Measurements from ENCODE around the gene JARID2. TPM values are rescaled to one million over a fixed set of nuclear protein-coding genes. Genes with fewer than 3 reads are reported as not detected.

JARID2 gene
- total and polyA plus RNA-seq, 2 of the 4 experiments (the other 2 are of a cell fraction): 9.6 to 12.9 TPM

DNA sequence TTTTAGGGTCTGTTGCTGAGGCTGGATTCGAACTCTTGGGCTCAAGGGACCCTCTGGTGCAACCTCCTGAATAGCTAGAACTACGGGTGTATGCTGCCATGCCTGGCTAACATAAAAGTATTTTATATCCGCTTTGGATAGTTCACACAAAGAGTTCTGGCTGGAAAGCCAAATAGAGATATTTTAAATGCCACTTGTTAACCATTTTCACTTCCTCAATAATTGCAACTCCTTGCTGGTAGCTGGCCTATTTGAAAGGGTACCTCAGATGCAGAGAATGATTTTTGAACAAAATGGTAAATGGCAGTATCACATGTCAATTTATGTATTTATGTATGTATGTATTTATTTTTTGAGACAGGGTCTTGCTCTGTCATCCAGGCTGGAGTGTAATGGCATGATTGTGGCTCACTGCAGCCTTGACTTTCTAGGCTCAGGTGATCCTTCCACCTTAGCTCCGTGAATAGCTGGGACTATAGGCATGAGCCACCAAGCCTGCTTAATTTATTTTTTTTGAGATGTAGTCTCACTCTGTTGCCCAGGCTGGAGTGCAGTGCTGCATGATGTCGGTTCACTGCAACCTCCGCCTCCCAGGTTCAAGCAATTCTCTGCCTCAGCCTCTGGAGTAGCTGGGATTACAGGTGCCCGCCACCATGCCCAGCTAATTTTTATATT is 12.9 kb upstream of the JARID2 start:
- DNase-seq (no peak), ATAC-seq (ENCODE audit: low read depth) (no peak)
- no peak overlapping the region for H2AK5ac ChIP-seq (ENCODE audit: low read depth, low read length)
- in situ Hi-C loops (cut with MboI; ENCODE audit: low sequenced_read_pairs): no loop called here
- no peaks in the 10 kb centered on the region for H3K36me3 ChIP-seq (ENCODE audit: control insufficient read depth, insufficient read depth, low read length)
- TF ChIP-seq, protein P1, sequence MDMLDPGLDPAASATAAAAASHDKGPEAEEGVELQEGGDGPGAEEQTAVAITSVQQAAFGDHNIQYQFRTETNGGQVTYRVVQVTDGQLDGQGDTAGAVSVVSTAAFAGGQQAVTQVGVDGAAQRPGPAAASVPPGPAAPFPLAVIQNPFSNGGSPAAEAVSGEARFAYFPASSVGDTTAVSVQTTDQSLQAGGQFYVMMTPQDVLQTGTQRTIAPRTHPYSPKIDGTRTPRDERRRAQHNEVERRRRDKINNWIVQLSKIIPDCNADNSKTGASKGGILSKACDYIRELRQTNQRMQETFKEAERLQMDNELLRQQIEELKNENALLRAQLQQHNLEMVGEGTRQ (IDR thresholded peaks at IDR 0.05; ENCODE audit: low read depth, low read length): no peak
- TF ChIP-seq RAD21 (IDR thresholded peaks at IDR 0.05; ENCODE audit: low read length) (no peak), RFX5 (IDR thresholded peaks at IDR 0.05; ENCODE audit: low read depth, low read length) (no peak), NFE2L2 (IDR thresholded peaks at IDR 0.05; ENCODE audit: low read depth, low read length) (no peak), SMC3 (IDR thresholded peaks at IDR 0.05; ENCODE audit: low read depth, low read length) (no peak), MXI1 (IDR thresholded peaks at IDR 0.05; ENCODE audit: borderline replicate concordance, low read depth, low read length) (no peak), CHD1 (IDR thresholded peaks at IDR 0.05; ENCODE audit: low read depth, low read length) (no peak), POLR2A (IDR thresholded peaks at IDR 0.05; ENCODE audit: low read depth, low read length) (no peak), BHLHE40 (IDR thresholded peaks at IDR 0.05; ENCODE audit: low read depth, low read length) (no peak), FOS (IDR thresholded peaks at IDR 0.05; ENCODE audit: low read depth, low read length) (no peak), MAFK (IDR thresholded peaks at IDR 0.05; ENCODE audit: low read depth, low read length) (no peak), MAZ (IDR thresholded peaks at IDR 0.05; ENCODE audit: borderline replicate concordance, low read depth, low read length) (no peak), CEBPB (IDR thresholded peaks at IDR 0.05; ENCODE audit: low read depth, low read length) (no peak), RCOR1 (IDR thresholded peaks at IDR 0.05; ENCODE audit: insufficient replicate concordance, low read length) (no peak)
- TF ChIP-seq, protein P2, sequence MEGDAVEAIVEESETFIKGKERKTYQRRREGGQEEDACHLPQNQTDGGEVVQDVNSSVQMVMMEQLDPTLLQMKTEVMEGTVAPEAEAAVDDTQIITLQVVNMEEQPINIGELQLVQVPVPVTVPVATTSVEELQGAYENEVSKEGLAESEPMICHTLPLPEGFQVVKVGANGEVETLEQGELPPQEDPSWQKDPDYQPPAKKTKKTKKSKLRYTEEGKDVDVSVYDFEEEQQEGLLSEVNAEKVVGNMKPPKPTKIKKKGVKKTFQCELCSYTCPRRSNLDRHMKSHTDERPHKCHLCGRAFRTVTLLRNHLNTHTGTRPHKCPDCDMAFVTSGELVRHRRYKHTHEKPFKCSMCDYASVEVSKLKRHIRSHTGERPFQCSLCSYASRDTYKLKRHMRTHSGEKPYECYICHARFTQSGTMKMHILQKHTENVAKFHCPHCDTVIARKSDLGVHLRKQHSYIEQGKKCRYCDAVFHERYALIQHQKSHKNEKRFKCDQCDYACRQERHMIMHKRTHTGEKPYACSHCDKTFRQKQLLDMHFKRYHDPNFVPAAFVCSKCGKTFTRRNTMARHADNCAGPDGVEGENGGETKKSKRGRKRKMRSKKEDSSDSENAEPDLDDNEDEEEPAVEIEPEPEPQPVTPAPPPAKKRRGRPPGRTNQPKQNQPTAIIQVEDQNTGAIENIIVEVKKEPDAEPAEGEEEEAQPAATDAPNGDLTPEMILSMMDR (conservative IDR thresholded peaks at IDR 0.05; ENCODE audit: low read depth, low read length): no peak
- TF ChIP-seq, protein P3, sequence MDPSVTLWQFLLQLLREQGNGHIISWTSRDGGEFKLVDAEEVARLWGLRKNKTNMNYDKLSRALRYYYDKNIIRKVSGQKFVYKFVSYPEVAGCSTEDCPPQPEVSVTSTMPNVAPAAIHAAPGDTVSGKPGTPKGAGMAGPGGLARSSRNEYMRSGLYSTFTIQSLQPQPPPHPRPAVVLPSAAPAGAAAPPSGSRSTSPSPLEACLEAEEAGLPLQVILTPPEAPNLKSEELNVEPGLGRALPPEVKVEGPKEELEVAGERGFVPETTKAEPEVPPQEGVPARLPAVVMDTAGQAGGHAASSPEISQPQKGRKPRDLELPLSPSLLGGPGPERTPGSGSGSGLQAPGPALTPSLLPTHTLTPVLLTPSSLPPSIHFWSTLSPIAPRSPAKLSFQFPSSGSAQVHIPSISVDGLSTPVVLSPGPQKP (IDR thresholded peaks at IDR 0.05; ENCODE audit: borderline replicate concordance, low read depth, low read length): no peak
- peak overlapping the region; percentile 43 for H2AFZ ChIP-seq (replicated peaks; ENCODE audit: low read length, poor library complexity)
- no peak overlapping the region for H3K9ac ChIP-seq (ENCODE audit: low read depth, low read length)
- H3K4me2 ChIP-seq (ENCODE audit: low read depth, low read length): no peak overlapping the region
- no peak overlapping the region for H3K4ac ChIP-seq (ENCODE audit: low read depth, low read length)
- H2BK15ac ChIP-seq (ENCODE audit: low read depth, low read length): no peak overlapping the region
- H3K18ac ChIP-seq (ENCODE audit: low read depth, low read length): no peak overlapping the region
- no peak overlapping the region for H3K4me3 ChIP-seq (ENCODE audit: insufficient read depth, low read depth, low read length)
- no peak overlapping the region for H4K5ac ChIP-seq (ENCODE audit: low read depth, low read length)
- H3K14ac ChIP-seq (replicated peaks; ENCODE audit: low read depth, low read length): no peak overlapping the region
- H3K56ac ChIP-seq (ENCODE audit: extremely low read depth, insufficient read depth, low read length): no peak overlapping the region
- H2BK120ac ChIP-seq (ENCODE audit: low read depth, low read length): no peak overlapping the region
- H2BK5ac ChIP-seq (ENCODE audit: low read depth, low read length, poor library complexity, severe bottlenecking): no peak overlapping the region
- no peaks in the 10 kb centered on the region for H3K27me3 ChIP-seq (ENCODE audit: control insufficient read depth, insufficient read depth, low read length)
- no peak overlapping the region for H3K23ac ChIP-seq (ENCODE audit: low read depth, low read length)
- dilution Hi-C loops (cut with HindIII; ENCODE audit: low sequenced_read_pairs, unreplicated experiment): no loop called here
- H3K9me1 ChIP-seq (ENCODE audit: insufficient read depth, low read length): no peaks in the 10 kb centered on the region
- ChIA-PET CTCF (no interaction called here), POLR2A (ENCODE audit: unreplicated experiment) (no interaction called here)
- intact Hi-C loops (cut with micrococcal nuclease): no loop called here
- H3K4me1 ChIP-seq (ENCODE audit: control insufficient read depth, insufficient read depth, low read length): no peaks in the 10 kb centered on the region
- H3K79me1 ChIP-seq (ENCODE audit: low read depth in 1 of 2, low read length in 2 of 2): no peaks in the 10 kb centered on the region
- no TSS peak for BruUV-seq (replicated peaks)
- no peak overlapping the region for H4K8ac ChIP-seq (ENCODE audit: low read depth in 2 of 2, low read length in 2 of 2)
- no peak overlapping the region for H3K27ac ChIP-seq (ENCODE audit: insufficient read depth, low read length)
- no peak overlapping the region for H2AK9ac ChIP-seq (replicated peaks; ENCODE audit: low read depth, low read length, poor library complexity)
- WGBS, 2 experiments (ENCODE audit: extremely low coverage in 2 of 2, insufficient read length in 1 of 2): no CpG with 5 or more reads among the region's 7 CpGs
- no peak overlapping the region for H2BK20ac ChIP-seq (ENCODE audit: low read depth, low read length)
- no peak overlapping the region for H4K91ac ChIP-seq (ENCODE audit: insufficient read depth, low read depth, low read length)
- no peaks in the 10 kb centered on the region for H4K20me1 ChIP-seq (ENCODE audit: insufficient read depth, low read length)
- peaks cover 4% of the 10 kb centered on the region for H3K9me3 ChIP-seq (ENCODE audit: control insufficient read depth, insufficient read depth, low read length)
